Measurements from ENCODE around the gene IKZF5.

DNA sequence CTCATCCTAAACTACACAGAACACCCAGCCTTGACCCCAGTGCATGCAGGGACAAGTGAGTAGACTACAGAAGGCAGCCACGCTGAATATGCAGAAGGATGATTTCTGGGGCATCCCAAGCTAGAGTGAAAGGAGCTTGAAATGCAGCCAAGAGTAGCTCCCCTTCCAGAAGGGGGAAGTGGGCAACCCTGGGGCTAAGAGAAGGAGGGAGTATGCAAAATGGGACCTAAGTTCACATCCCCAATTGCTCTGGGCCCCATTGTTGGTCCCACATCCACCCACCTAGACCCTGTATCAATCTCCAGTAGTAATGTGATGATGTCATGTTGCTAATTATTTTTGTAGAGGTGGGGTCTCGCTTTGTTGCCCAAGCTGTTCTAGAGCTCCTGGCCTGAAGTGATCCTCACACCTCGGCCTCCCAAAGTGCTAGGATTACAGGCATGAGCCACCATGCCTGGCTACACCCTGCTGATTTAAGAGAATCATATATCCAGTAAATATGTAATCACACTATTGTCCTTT, 34.0 kb downstream of the IKZF5 start:
- TF ChIP-seq POLR2A (IDR thresholded peaks at IDR 0.05), result no peak
- TF ChIP-seq, protein P1, sequence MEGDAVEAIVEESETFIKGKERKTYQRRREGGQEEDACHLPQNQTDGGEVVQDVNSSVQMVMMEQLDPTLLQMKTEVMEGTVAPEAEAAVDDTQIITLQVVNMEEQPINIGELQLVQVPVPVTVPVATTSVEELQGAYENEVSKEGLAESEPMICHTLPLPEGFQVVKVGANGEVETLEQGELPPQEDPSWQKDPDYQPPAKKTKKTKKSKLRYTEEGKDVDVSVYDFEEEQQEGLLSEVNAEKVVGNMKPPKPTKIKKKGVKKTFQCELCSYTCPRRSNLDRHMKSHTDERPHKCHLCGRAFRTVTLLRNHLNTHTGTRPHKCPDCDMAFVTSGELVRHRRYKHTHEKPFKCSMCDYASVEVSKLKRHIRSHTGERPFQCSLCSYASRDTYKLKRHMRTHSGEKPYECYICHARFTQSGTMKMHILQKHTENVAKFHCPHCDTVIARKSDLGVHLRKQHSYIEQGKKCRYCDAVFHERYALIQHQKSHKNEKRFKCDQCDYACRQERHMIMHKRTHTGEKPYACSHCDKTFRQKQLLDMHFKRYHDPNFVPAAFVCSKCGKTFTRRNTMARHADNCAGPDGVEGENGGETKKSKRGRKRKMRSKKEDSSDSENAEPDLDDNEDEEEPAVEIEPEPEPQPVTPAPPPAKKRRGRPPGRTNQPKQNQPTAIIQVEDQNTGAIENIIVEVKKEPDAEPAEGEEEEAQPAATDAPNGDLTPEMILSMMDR (IDR thresholded peaks at IDR 0.05), result no peak
- no peak for TF ChIP-seq POLR2AphosphoS5 (IDR thresholded peaks at IDR 0.05)

Measured in transverse colon (tissue), 4 donors.